CD4-positive, alpha-beta T cell treated with Interferon alpha-2 for 1 hour (primary cell): ENCODE results near the gene SLC35F1.
"Not testable (repeated sequence)": the region's sequence is repeated elsewhere in the genome, so short reads cannot be mapped to it uniquely, and the experiment has no call there.

Experiments used
- DNase-seq, 2 donors: peaks; one replicate each; pipeline ENCODE4 v3.0.0-alpha.2; 2020 to 2022

Gene SLC35F1

GRCh38 chr6:117906958-117907600, at the start of gene SLC35F1:
TSS of gene SLC35F1 (plus strand) at chr6:117907264.
- no peak for DNase-seq

- DNase-seq: not testable (repeated sequence)
Observed at GRCh38 chr6:117858601-117859000, 48.5 kb upstream of the SLC35F1 start.

- DNase-seq: no peak
Observed at GRCh38 chr6:117861545-117861944, 45.5 kb upstream of the SLC35F1 start.

- no peak for DNase-seq
Observed at GRCh38 chr6:117866561-117866960, 40.5 kb upstream of the SLC35F1 start.

GRCh38 chr6:117870486-117871242, 36.4 kb upstream of the SLC35F1 start:
- no peak for DNase-seq

- DNase-seq: no peak
Observed at GRCh38 chr6:117880824-117881223, 26.2 kb upstream of the SLC35F1 start.

- DNase-seq: no peak
Observed at GRCh38 chr6:117890172-117890571, 16.9 kb upstream of the SLC35F1 start.

- DNase-seq: no peak
Observed at GRCh38 chr6:117906507-117906957, 532 bp upstream of the SLC35F1 start.

- no peak for DNase-seq
Observed at GRCh38 chr6:117907601-117908245, 659 bp downstream of the SLC35F1 start.

- no peak for DNase-seq
Observed at GRCh38 chr6:117908246-117909068, 1.4 kb downstream of the SLC35F1 start.

- no peak for DNase-seq
Observed at GRCh38 chr6:117909638-117910037, 2.6 kb downstream of the SLC35F1 start.

- DNase-seq: no peak
Observed at GRCh38 chr6:117910549-117910948, 3.5 kb downstream of the SLC35F1 start.

GRCh38 chr6:117911150-117911549, 4.1 kb downstream of the SLC35F1 start:
- DNase-seq: no peak

GRCh38 chr6:117911660-117912059, 4.6 kb downstream of the SLC35F1 start:
- DNase-seq: no peak

- no peak for DNase-seq
Observed at GRCh38 chr6:117915846-117916245, 8.8 kb downstream of the SLC35F1 start.

GRCh38 chr6:117916483-117916882, 9.4 kb downstream of the SLC35F1 start:
- DNase-seq: no peak

GRCh38 chr6:117917176-117917575, 10.1 kb downstream of the SLC35F1 start:
- no peak for DNase-seq

GRCh38 chr6:117918454-117918853, 11.4 kb downstream of the SLC35F1 start:
- no peak for DNase-seq

- no peak for DNase-seq
Observed at GRCh38 chr6:117919275-117919674, 12.2 kb downstream of the SLC35F1 start.

- no peak for DNase-seq
Observed at GRCh38 chr6:117919775-117920729, 13.0 kb downstream of the SLC35F1 start.

GRCh38 chr6:117924690-117925089, 17.6 kb downstream of the SLC35F1 start:
- DNase-seq: no peak

GRCh38 chr6:117927866-117928265, 20.8 kb downstream of the SLC35F1 start:
- DNase-seq: no peak
